Upper lobe of left lung (tissue), 6 donors: Measurements from ENCODE around the gene COL7A1. TPM values are rescaled to one million over a fixed set of nuclear protein-coding genes. Genes with fewer than 3 reads are reported as not detected.

Source experiments
- ATAC-seq, 2 donors: fragments of 200-7000 bp; cut with Tn5 transposase; one replicate each; pipeline ENCODE4 v1.9.1; 2022; ENCODE audit warnings: mild to moderate bottlenecking in 2 of 2, moderate library complexity in 2 of 2; ENCODE audit not compliant: low FRiP score in 2 of 2
- DNase-seq, 2 donors: peaks; one replicate each; pipeline ENCODE4 v3.0.0-alpha.2; 2019 to 2020
- H3K27ac ChIP-seq, 4 donors: fragments of 200-600 bp; sonication (generic); one replicate each; pipeline ENCODE4 v1.5.1; 2016 to 2019
- H3K27me3 ChIP-seq, 4 donors: fragments of 200-600 bp; sonication (generic); one replicate each; pipeline ENCODE4 v1.5.1; 2017 to 2019
- H3K36me3 ChIP-seq, 4 donors: fragments of 200-600 bp; sonication (generic); one replicate each; pipeline ENCODE4 v1.5.1; 2016 to 2019
- H3K4me1 ChIP-seq, 4 donors: fragments of 200-600 bp; sonication (generic); one replicate each; pipeline ENCODE4 v1.5.1; 2018 to 2019
- H3K4me3 ChIP-seq, 4 donors: fragments of 200-600 bp; sonication (generic); one replicate each; pipeline ENCODE4 v1.5.1; 2017 to 2019; ENCODE audit warnings: mild to moderate bottlenecking in 2 of 4, moderate library complexity in 1 of 4
- H3K9me3 ChIP-seq, 4 donors: fragments of 200-600 bp; sonication (generic); one replicate each; pipeline ENCODE4 v1.5.1; 2018 to 2019
- EP300 ChIP-seq, 4 donors: sonication (generic); formaldehyde crosslinking; IDR thresholded peaks; one replicate each; pipeline ENCODE4 v1.5.1; 2017; ENCODE audit warnings: antibody characterized with exemption in 4 of 4, control low read depth in 2 of 4
- POLR2A ChIP-seq, 4 donors: fragments of 450-650 bp; IDR thresholded peaks; one replicate each; pipeline ENCODE4 v1.5.1; 2016 to 2017; ENCODE audit warnings: antibody characterized with exemption in 4 of 4, mild to moderate bottlenecking in 2 of 4
- POLR2AphosphoS5 ChIP-seq, 2 donors: sonication (generic); formaldehyde crosslinking; IDR thresholded peaks; one replicate each; pipeline ENCODE4 v1.5.1; 2017; ENCODE audit warnings: antibody characterized with exemption in 2 of 2
- WGBS, 2 donors: methylation state at CpG; one replicate each; pipeline ENCODE4 v1.1.5; 2017 to 2018; 5-methylcytosine and 5-hydroxymethylcytosine counted together
- total RNA-seq, 6 donors: library from RNA; depleted of rRNA in 4 of 6; stranded (reverse); fragments of >200 nt in 4 of 6; gene quantifications; one replicate each; pipeline versions ENCODE4 v1.1.0 to v1.2.1, GENCODE V29; 2016 to 2021
- TF ChIP-seq, protein P1 (sequence below), 6 experiments: fragments of 450-650 bp in 4 of 6; fragments of 200-600 bp in 2 of 6; sonication (generic) in 2 of 6; IDR thresholded peaks; one replicate each; pipeline ENCODE4 v1.5.1; 2016 to 2019; ENCODE audit warnings: antibody characterized with exemption in 6 of 6
- donor health status: DM: no; HTN: no; CAD: no; lungs with moderate emphysema.
- donor health status: DM: no; HTN: yes; CAD: no; lungs with severe emphysema.

Gene COL7A1
- total RNA-seq, 6 donors from 2014 or later: 2.7 to 30.4 (median 4.6) TPM

DNA sequence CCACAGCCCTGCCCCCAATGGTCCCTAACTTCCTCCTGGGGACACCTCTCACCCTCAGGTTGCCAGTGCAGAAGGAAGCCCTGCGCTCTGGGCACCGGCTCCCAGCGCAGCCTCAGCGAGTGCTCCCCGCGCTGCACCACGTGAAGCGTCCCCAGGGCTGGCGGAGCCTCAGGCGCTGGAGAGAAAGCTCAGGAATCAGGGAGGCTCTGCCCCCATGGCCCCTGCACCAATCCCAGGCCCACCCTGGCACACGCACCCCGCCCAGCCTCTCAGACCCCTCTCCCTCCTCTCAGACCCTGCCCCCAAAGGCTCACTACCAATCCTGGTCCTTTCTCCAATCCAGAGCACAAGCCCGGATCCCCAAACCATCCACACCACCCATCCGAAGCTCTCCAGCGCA is 6.9 kb downstream of the COL7A1 start:
- Histone ChIP-seq H3K36me3 (no peaks in the 10 kb centered on the region), H3K27ac (no peak overlapping the region), H3K4me3 (no peak overlapping the region), H3K27me3 (no peaks in the 10 kb centered on the region), H3K4me1 (no peaks in the 10 kb centered on the region), H3K9me3 (no peaks in the 10 kb centered on the region)
- DNase-seq (peak in 1 of 2 donors; percentile 66), ATAC-seq (no peak)
- WGBS, 2 donors: 47 to 72% methylated on average over 8 to 15 of the region's 15 CpGs
- TF ChIP-seq POLR2AphosphoS5 (IDR thresholded peaks at IDR 0.05): no peak
- TF ChIP-seq POLR2A (IDR thresholded peaks at IDR 0.05): no peak
- no peak for TF ChIP-seq EP300 (IDR thresholded peaks at IDR 0.05)
- TF ChIP-seq, protein P1, sequence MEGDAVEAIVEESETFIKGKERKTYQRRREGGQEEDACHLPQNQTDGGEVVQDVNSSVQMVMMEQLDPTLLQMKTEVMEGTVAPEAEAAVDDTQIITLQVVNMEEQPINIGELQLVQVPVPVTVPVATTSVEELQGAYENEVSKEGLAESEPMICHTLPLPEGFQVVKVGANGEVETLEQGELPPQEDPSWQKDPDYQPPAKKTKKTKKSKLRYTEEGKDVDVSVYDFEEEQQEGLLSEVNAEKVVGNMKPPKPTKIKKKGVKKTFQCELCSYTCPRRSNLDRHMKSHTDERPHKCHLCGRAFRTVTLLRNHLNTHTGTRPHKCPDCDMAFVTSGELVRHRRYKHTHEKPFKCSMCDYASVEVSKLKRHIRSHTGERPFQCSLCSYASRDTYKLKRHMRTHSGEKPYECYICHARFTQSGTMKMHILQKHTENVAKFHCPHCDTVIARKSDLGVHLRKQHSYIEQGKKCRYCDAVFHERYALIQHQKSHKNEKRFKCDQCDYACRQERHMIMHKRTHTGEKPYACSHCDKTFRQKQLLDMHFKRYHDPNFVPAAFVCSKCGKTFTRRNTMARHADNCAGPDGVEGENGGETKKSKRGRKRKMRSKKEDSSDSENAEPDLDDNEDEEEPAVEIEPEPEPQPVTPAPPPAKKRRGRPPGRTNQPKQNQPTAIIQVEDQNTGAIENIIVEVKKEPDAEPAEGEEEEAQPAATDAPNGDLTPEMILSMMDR (IDR thresholded peaks at IDR 0.05): no peak

DNA sequence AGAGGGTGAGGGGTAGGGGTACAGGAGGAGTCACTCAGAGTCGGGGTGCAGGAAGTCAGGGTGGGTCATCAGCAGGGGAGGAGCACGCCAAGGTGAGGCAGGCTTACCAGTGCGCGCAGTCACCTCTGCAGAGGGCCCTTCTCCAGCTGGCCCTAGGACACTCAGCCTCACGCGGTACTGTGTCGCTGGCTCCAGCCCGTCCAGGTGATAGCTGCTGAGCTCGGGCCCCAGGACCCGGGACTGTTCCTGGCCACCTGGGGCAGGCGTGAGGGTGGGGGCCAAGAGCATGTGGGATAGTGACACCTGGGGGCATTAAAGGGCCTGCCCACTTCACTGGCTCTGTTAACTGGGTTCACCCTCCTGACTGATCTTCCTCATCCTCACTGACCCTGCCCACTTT is 7.4 kb downstream of the COL7A1 start:
- ATAC-seq (no peak), DNase-seq (peak in 1 of 2 donors; percentile 54)
- 78 to 87% methylated on average over 10 to 11 of the region's 11 CpGs for WGBS, 2 donors
- no peaks in the 10 kb centered on the region for H3K4me1 ChIP-seq
- H3K27me3 ChIP-seq: no peaks in the 10 kb centered on the region
- H3K27ac ChIP-seq: no peak overlapping the region
- no peaks in the 10 kb centered on the region for H3K9me3 ChIP-seq
- TF ChIP-seq EP300 (IDR thresholded peaks at IDR 0.05) (no peak), POLR2AphosphoS5 (IDR thresholded peaks at IDR 0.05) (no peak), POLR2A (IDR thresholded peaks at IDR 0.05) (no peak)
- TF ChIP-seq, protein P1 (IDR thresholded peaks at IDR 0.05): no peak
- no peaks in the 10 kb centered on the region for H3K36me3 ChIP-seq
- H3K4me3 ChIP-seq: no peak overlapping the region

DNA sequence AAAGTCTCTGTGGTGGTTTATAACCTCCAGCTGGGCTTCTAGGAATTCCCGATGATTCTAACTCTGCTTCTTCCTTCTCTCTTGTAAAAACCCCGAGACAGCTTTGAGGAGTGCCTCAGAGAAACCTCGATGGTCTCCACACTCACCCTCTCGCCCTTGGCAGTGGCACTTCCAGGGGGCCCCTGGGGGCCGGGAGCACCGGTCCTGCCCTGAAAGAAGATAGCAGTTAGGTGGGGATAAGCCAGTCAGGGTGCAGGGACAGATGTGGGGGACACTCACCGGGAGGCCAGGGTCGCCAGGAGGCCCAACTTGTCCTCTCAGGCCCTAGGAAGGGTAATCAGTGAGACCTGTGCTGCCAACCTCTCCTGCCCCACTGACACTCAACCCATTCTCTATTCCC is 9.7 kb downstream of the COL7A1 start:
- H3K36me3 ChIP-seq: no peaks in the 10 kb centered on the region
- TF ChIP-seq POLR2AphosphoS5 (IDR thresholded peaks at IDR 0.05): no peak
- DNase-seq: peak in 1 of 2 donors; percentile 62
- no peak overlapping the region for H3K4me3 ChIP-seq
- no peaks in the 10 kb centered on the region for H3K4me1 ChIP-seq
- H3K27me3 ChIP-seq: no peaks in the 10 kb centered on the region
- 77 to 78% methylated on average over 8 of the region's 8 CpGs for WGBS, 2 donors
- ATAC-seq: no peak
- no peak overlapping the region for H3K27ac ChIP-seq
- H3K9me3 ChIP-seq: no peaks in the 10 kb centered on the region

DNA sequence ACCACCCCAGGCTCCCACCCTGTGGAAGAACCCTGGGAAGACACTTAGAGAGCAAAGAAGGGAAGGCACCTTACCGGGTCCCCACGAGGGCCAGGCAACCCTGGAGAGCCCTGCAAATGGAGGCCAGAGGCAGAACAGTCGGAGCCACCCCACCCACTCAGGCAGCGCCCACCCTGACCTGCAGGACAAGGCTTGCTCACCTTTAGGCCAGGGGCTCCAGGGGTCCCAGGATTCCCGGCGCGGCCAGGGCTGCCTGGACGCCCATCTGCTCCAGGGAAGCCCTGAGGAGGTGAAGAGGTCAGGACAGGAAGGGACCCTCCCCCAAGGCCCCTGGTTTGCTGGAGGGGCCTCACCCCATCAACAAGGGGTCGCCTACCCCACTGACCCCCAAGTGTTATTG is 10.3 kb downstream of the COL7A1 start:
- DNase-seq (peak in 1 of 2 donors; percentile 78), ATAC-seq (no peak)
- WGBS, 2 donors: 73 to 75% methylated on average over 4 to 9 of the region's 9 CpGs

DNA sequence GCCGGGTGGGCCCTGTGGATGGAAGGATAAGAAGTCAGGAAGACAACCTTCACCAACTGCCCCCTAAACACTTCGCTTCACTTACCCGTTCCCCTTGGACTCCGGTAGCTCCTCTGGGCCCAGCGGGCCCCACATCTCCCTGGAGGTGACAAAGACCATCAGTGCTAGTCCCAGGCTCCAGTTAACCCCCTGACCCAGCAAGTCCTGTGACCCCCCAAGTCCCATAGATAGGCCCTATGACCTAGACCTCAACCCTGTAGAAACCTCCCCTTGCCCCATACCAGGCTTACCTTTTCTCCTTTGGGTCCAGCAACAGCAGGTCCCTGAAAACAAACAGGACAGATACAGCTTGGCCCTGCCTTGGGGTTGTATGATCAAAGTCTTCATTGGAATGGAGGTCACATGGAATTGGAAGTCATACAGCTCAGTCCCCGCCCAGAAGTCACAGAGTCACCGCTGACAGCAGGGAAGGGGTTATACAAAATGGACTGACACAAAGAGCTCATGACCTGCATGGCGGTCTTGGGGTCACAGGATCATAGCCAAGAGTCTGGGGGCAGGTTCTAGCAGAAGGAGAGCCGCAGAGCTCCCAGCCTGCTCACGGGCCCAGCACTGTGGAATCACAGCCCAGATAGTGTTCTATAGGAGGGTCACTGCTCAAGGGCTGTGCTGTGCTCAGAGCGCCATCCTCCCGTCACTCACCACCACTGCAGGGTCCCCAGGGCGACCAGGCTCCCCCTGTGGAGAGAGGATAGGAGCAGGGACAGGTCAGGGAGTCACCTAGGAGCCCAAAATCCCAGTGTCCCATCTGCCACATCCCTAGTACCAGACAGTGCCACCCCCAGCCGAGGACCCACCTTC is 13.3 kb downstream of the COL7A1 start:
- H3K4me3 ChIP-seq: no peak overlapping the region
- DNase-seq (peak in 1 of 2 donors; percentile 31), ATAC-seq (no peak)
- no peak overlapping the region for H3K27ac ChIP-seq
- TF ChIP-seq POLR2A (IDR thresholded peaks at IDR 0.05) (no peak), POLR2AphosphoS5 (IDR thresholded peaks at IDR 0.05) (no peak), EP300 (IDR thresholded peaks at IDR 0.05) (no peak)
- TF ChIP-seq, protein P1 (IDR thresholded peaks at IDR 0.05): no peak
- 88 to 90% methylated on average over 13 to 14 of the region's 14 CpGs for WGBS, 2 donors
- no peaks in the 10 kb centered on the region for H3K27me3 ChIP-seq
- H3K36me3 ChIP-seq: no peaks in the 10 kb centered on the region
- H3K4me1 ChIP-seq: no peaks in the 10 kb centered on the region
- H3K9me3 ChIP-seq: no peaks in the 10 kb centered on the region

More for the DNA sequence above, 10.3 kb downstream of the COL7A1 start:
- H3K27ac ChIP-seq: no peak overlapping the region
- TF ChIP-seq EP300 (IDR thresholded peaks at IDR 0.05): no peak
- TF ChIP-seq POLR2A (IDR thresholded peaks at IDR 0.05): no peak
- TF ChIP-seq, protein P1 (IDR thresholded peaks at IDR 0.05): no peak
- TF ChIP-seq POLR2AphosphoS5 (IDR thresholded peaks at IDR 0.05): no peak
- H3K4me1 ChIP-seq: no peaks in the 10 kb centered on the region
- H3K36me3 ChIP-seq: no peaks in the 10 kb centered on the region
- no peaks in the 10 kb centered on the region for H3K27me3 ChIP-seq
- H3K9me3 ChIP-seq: no peaks in the 10 kb centered on the region
- no peak overlapping the region for H3K4me3 ChIP-seq
